GM21526 (cell line): ENCODE measurements around the gene LGALS8.
A peak's percentile ranks its signal among the peaks of the same experiment; 100 is the strongest.

Experiments used
- ATAC-seq: cut with Tn5 transposase; IDR thresholded peaks from one replicate; pipeline ENCODE4 v1.9.1; 2021; ENCODE audit warnings: moderate library complexity; ENCODE audit not compliant: unreplicated experiment, low FRiP score

Gene LGALS8

DNA sequence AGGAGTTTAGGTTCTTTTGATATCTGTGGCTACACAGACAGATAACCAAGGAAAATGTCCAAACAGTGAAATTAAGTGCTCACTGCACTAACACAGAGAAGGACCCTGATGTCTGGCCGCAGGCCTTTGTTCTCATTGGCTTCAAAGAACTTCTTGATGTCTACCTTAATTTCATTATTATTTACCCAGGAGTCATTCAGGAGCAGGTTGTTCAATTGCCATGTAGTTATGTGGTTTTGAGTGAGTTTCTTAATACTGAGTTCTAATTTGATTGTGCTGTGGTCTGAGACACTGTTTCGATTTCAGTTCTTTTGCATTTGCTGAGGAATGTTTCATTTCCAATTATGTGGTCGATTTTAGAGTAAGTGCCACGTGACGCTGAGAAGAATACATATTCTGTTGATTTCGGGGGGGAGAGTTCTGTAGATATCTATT is 15.2 kb upstream of the LGALS8 start:
- ATAC-seq: no peak

DNA sequence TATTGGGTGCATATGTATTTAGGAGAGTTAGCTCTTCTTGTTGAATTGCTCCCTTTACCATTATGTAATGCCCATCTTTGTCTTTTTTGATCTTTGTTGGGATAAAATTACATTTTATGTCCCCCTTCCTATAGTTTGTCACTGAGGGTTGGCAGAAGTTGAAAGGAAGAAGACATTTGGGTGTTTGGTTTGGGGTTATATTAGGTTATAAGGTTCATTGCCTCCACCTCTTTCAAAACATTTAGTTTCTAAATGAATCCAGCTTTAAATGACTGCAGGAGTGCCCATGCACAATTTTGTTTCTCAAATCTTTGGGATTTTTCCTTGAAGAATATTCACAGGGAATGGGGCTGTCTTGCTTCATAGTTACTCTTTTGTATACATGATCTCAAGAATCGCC is 14.6 kb upstream of the LGALS8 start:
- ATAC-seq: no peak

DNA sequence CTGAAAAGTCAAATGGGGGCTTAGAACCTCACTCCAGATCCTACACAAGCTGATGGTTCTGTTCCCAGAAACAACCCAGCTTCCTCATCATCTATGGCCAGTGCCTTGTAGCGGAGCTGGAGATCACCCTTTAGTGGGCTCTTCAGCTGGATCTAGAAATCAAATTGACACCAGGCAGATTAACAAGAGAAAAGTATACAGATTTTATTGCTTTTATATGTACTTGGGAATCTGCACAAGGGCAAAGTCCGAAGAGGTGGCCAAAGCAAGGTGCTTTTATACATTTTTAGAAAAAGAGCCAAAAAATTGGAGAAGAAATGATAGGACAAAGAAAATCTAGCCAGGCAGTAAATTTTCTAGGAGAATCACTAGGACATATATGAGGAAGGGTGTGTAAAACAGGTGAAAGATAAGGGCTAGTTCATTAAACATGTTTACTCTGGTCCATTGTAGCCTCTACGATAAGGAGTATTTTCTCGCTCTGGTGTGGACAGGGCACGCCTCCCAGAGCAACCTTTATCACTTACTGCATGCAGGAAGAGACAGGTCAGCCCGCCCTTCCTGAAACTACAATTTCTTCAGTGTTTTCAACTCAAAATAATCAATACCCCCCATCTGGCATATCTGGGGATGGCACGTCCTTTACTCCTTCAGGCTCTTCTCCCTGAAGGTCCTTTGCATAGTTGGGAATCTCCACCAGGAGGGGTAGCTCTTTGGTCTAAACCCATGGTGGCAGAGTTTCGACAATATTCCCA is 14.0 kb upstream of the LGALS8 start:
- no peak for ATAC-seq

DNA sequence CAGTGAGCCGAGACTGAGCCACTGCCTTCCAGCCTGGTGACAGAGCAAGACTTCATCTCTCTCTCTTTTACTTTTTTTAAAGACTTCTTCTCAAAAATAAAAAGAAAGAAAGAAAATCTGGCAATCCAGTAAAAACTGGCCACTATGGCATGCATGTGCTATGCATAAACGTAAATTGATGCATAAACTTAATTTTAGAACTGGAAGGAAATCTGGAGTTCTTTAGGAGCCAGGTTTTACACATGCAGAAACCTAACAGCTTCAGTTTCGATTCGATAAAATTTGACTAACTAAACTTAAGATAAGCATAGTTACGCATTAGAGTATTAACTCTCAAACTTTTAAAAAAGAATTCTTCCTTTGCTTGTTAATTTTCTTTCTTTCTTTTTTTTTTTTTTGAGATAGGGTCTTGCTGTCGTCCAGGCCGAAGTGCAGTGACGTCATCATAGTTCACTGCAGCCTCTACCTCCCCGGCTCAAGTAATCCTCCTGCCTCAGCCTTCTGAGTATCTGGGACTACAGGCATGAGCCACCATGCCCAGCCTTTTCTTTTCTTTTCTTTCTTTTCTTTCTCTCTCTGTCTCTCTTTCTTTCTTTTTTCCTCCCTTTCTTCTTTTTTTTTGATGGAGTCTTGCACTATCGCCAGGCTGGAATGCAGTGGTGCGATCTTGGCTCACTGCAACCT is 11.9 kb upstream of the LGALS8 start:
- no peak for ATAC-seq

DNA sequence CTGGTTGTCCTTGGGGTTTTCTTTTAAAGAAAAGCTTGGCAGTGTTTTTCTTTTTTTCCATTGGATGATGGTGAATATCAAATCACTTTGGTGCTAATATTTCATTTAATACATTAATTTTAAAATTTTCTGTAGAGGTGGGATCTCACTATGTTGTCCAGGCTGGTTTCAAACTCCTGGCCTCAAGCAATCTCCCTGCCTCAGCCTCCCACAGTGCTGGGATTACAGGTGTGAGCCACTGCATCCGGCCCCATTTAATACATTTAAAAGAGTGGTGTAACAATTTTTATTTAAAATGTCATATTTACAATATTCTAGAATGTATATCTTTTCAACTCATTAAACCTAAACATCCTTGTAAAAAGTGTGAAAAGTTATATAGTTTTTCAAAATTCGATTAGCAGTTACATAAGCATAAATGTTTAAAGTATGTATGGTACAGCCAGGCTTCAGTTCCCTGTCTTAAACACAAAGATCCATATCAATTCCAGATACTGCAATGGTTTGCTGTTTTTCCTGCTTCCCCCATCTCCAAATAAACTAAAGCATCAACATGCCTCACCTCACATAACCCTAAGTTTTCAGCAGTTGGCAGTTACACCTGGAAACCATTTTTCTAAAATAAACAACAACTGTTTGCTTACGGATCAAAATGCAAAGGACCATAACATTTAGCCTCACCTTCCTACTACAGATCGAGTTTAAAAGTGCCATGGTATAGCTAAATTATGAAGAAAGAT is 8.9 kb upstream of the LGALS8 start:
- no peak for ATAC-seq

DNA sequence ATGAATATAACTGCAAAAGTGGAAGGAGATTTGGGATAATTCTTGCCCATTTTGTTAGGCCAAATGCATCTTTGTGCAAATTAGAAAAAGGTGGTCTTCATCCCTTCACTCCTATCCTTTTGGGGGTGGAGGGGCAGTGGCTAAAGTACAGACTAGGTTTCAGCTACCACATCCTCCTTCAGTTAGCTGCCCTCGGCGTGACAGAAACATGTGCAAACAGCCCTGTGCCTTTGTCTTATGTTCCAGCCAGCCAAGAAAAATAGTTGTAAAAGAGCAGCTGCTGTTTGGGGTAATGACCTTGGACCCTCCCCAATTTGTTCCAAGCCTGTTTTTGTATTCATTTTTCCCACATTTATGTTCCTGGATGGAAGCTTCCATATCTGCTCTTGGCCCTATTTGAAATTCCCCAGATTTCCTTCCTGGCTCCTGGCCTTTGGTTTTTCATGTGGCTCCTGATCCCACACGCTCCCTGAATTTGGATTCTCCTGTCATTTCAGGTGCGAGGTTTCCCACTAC is 8.3 kb upstream of the LGALS8 start:
- no peak for ATAC-seq

DNA sequence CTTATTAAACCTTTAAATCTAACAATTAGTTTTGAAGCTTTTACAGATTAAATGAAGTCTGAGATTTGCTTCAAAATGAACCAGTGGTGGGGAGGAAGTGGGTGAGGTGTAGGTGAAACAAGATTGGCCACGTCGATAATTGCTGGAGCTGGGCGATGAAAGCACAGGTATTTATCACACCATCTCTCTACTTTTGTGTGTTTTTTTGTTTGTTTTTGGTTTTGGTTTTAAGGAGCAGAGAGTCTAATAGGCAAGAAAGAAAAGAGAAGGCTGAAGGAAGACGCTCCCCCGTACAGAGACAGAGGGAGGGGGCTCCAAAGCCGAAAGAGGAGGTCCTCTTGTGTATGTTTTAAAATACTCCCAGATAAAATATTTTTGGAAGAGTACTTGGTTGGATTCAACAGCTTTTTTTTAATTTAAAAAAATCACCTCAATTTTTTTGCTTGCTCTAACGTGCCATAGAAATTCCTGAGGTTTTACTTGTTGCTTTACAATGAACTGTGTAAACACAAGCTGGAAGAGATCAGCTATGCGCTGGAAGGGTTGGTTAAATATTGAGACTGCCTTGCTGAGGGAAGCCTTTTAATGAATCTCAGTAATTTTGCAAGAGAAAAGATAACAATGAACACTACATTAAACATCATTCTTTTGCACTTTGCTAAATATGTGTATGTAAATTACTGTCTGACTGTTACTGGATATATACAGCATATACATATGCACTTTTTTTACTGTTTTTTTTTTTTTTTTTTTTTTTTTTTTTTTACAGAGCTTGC is 6.7 kb upstream of the LGALS8 start:
- ATAC-seq: no peak

DNA sequence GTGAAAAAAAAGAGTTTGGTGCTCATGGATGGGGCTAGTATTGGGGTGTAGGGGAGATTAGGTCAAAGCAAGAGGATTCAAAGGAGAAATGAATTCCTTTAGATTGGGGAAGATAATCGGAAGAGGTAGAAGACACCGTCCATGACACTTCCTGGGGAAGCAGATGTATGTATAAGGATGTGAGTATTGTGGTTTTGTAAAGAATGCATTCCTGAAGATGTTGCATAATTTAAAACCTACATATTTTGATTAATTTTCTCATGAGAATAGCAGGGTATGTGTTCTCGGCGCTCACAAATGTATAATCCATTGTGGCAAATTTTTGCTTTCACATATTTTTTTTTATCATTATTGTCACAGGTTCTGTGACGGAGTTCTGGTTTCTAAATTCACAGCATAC is 5.5 kb upstream of the LGALS8 start:
- no peak for ATAC-seq

DNA sequence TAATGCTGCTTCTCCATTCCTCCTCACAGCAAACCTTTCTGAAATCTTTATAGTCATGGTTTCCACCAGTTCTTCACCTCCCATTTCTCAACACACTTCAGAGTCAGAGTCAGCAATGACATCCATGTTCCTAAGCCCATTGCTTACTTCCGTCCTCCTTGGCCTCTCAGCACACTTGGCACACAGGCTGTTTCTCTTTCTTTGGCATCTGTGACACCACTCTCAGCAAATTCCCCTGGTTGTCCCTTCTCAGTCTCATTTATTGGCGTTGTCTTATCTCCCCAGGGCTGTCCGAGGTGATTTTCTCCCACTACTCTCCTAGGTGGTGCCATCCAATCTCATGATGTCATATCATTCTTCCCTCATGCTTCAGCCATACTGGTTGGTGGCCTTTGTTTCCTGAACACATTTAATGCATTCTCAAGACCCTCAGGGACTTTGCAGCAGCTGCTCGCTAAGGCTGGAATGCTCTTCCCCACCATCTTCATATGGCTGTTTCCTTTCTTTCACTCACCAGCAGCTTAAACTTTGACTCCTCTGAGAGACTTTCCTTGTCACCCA is 3.3 kb upstream of the LGALS8 start:
- ATAC-seq: no peak

DNA sequence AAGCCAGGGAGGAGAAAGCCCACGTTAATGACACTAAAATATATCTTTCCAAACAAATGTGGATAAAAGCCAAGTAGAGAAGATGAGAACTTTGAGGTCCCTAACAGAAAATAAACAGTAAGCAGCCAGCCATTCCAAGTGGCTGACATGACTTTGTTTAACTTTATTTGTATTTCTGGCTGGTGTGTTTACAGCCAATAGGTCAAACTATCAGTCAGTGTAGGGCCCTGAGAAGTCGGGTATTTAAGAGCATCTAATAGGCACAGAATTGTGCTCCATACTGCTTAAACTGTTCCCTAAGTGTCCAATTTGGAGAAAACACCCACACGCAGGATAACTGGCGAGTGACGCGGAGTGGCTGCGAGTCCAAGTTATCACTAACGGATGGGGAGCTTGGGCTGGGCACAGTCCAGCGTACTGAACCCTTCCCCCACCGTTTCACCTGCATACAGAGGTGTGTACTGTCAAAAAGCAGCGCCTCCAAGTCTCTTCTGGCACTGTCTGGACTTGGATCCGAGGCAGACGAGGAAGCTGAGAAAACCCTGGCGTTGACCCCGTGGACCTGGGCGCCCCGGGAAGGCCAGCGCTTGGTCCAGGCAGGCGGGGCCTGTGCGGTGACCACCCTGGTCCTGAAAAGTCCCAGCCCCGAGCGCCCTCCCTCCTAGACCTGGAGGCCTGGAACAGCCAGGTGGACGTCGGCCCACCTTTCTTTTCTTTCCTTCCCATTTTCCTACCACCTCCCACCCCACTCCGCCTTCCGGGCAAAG is 662 bp upstream of the LGALS8 start:
- ATAC-seq: no peak

DNA sequence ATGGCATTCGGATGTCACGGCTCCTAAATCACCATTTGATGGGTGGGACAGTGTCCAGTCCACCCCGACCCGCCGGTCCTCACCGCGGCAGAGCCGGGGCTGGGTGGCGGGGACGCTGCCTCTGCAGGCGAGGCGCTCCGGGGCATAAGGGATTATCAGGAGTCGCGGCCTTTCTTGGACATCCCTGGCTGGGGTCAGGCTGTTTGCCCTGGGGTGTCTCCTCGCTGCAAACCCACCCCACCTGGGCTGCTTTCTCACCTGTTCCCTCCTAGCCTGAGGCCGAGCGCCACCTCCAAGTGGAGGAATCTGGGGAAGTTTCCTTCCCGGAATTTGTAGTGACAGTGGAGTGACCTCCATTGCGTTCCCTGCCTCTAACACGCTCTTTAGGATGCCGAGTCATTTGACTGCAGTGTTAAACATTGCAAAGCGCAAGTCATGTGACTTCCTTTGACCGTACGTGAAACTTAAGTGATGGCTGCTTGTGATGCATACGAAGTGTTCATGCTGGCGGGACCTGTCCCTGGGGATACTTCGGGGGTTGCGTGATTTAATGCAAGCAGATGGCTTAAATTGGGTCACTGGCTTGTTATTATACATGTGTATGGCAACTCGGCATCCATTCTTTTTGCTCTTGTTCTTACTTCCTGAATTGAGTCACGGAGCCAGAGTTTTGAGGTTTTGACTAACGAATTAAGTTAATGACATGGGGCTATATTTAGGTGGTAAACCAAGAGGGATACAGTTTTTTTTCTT is 536 bp downstream of the LGALS8 start:
- peak; percentile 92 for ATAC-seq

DNA sequence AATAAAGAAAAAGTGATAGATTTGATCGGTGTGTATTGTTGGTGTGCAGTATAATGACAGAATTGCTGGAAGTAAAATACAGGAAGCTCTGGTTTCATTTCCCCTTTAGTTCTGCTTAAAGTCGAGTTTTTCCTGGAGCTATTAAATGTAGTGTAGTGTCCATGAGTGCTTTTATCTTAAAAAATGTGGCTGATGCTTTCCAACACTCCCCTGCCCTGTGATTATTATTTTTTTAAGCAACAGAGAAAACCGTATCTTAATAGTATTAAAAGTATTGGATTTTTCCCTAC is 1.1 kb downstream of the LGALS8 start:
- ATAC-seq: peak; percentile 16

DNA sequence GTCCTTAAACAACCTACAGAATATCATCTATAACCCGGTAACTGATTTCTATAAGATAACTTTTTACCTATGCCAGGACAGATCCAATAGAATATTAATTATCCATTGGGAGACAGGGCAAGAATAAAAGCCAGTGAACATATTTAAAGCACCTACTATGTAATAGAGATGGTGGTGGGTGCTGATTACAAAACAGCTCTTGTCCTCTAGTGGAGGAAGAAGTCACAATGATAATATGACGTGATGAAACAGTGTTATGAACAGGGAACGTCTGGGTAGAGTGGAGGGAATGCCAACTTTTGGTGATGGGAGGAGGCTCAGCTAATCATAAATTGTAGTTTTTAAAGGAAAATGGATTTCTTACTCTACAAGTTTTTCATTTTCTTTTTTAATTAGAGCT is 2.3 kb downstream of the LGALS8 start:
- ATAC-seq: no peak

DNA sequence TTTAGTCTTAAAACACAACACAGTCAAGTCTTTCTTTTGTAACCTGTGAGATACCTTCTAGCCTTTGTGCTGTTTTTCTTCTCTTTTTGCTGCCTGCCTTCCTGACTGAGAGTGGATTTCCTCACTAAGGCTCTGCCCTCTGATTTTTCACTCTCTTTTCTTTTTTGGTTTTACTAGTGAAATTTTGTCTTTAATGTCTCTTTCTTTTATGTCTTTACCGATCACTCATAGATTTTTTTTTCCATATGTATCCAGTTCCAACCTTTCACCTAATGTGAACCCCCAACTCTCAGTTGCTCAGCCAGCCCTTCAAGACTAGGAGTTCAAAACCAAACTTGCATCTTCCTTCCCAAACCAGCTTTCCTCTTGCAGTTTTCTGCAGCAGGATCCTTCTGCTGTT is 6.5 kb downstream of the LGALS8 start:
- ATAC-seq: no peak

DNA sequence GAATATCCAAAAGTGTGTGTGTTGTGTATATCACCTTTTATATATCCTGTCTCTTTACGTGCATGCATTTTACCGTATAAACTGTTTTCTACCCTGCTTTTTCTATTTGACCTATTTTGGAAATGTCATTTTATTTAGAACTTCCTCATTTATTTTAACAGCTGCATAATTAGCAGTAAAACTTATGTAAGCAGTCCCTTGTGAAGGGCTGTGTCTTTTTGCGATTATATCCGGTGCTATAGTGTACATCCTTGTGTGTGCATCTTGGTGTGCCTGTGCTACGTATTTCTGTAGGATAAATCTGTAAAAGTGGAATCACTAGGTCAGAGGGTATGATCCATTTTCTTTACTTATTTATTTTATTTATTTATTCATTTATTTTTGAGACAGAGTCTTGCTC is 7.2 kb downstream of the LGALS8 start:
- ATAC-seq: no peak

DNA sequence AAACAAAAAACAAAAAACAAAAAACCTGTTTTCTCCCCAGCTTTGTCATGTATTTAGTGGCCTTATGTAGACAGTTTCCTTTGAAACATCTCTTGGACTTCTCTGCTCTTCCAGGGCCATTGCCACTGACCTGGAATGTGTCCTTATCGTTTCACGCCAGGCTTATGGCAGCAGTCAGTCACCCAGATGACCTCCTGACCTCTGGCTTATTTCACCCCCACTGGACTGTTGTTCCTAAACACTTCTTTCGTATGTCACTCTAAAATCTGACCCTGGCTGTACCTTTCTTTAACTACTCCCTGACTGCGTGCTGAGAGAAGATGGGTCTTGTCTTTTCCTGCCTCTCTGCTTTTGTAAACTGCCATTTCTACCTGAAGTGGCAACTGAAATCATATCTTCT is 9.1 kb downstream of the LGALS8 start:
- ATAC-seq: no peak

DNA sequence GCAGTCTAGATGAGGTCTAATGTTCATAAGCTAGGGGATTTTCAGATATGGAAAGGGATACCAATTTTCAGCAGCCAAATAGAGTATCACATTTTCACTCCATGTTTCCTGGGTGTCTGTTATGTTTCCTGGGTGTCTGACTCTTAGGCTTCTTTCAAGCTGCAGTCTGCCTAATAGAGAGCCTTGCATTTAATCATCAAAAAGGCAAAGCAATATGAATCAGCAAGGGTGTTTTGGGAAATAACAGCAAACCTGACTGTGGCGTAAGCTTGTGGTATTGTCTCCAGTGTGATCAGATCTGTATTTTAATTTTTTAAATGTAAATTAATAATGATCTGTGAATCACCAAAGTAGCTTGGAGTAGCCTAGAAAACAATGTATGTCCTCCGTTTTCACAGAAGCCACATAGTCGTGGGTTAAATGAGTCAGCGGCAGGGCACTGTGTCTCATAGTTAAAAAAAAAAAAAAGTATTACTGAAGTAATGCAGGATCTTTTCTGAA is 10.4 kb downstream of the LGALS8 start:
- no peak for ATAC-seq

DNA sequence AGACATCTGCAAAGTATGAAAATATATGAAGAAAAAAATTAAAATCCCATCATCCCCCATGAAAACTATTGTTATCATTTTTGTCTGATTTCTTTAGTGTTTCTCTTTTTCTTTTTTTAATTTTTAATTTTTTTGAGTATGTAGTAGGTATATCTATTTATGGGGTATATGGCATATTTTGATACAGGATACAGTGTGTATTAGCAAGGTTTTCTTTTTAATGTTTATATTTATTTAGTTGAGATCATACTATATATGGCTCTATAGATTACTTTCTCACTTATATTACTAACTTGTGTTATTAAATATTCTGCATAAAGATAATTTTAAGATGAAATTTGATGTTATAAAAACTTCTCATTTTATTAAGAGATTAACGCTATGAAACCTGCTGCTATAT is 11.4 kb downstream of the LGALS8 start:
- ATAC-seq: no peak

DNA sequence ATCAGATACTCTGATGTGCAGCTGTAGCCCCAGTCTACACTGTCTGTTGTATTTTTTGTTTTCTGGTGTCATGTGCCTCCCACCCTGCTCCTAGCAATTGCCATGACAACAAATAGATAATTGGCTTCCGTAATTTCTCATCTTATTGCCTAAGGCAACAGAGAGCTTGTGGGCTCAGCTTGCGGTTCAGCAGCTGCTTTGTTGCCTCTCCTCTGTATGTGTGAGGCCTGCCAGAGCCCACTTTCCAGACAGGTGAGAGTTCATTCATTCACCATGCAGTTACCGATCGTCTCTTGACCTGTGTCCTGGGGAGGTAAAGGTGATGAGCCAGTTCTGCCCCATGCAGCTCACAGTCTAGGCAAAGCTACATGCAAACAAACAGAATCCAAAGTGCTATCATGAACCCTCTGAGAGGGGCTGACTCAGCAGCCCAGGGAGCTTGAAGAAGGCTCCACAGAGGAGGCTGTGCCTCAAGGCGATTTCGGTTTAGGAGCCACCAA is 11.9 kb downstream of the LGALS8 start:
- no peak for ATAC-seq
